ENCODE data around the gene SMAD9. TPM values are rescaled to one million over a fixed set of nuclear protein-coding genes. Genes with fewer than 3 reads are reported as not detected.

Gene SMAD9
- total RNA-seq, 1 experiment from 2014 or later: 1.1 TPM

GRCh38 chr13:36822785-36823184 is 97.3 kb downstream of the SMAD9 start:
- H3K4me2 ChIP-seq (ENCODE audit: insufficient read depth, insufficient read length, low read length): no peak overlapping the region
- H3K9me3 ChIP-seq (ENCODE audit: control insufficient read depth, low read depth, low read length): no peaks in the 10 kb centered on the region
- Mint-ChIP-seq H3K36me3 (ENCODE audit: insufficient read depth in 1 of 3, low read depth in 3 of 3) (peaks cover 0 to 8% (median 4%) of the 10 kb centered on the region in 3 experiments; a peak in 2 of 7 replicates), H3K9me3 (no peaks in the 10 kb centered on the region), H3K27ac (no peak overlapping the region; a peak in 1 of 7 replicates), H3K4me3 (no peak overlapping the region), H3K27me3 (ENCODE audit: low read depth) (peaks cover 4% of the 10 kb centered on the region; the same call in 1 of the 2 replicates), H3K4me1 (peaks cover 22 to 24% of the 10 kb centered on the region in 2 experiments)
- no peak overlapping the region for H3T11ph ChIP-seq (ENCODE audit: low read length)
- H3K23ac ChIP-seq (ENCODE audit: insufficient read length, low read depth, low read length): no peak overlapping the region
- H3K14ac ChIP-seq (ENCODE audit: insufficient read depth, low read length): no peak overlapping the region
- peaks cover 9% of the 10 kb centered on the region for H3K23me2 ChIP-seq (ENCODE audit: insufficient read length, low read depth, low read length, poor library complexity, severe bottlenecking)
- DNase-seq: no peak
- no peak overlapping the region for H4K5ac ChIP-seq (ENCODE audit: insufficient read length, low read depth, low read length)
- H4K20me1 ChIP-seq (ENCODE audit: control insufficient read depth, insufficient read depth, insufficient read length): no peaks in the 10 kb centered on the region
- H2BK15ac ChIP-seq (ENCODE audit: low read depth, low read length): no peak overlapping the region
- H2BK20ac ChIP-seq (ENCODE audit: low read depth, low read length, poor library complexity, severe bottlenecking): no peak overlapping the region
- H4K8ac ChIP-seq (replicated peaks; ENCODE audit: insufficient read length, low read depth, low read length): no peak overlapping the region
- TF ChIP-seq CTCF (conservative IDR thresholded peaks at IDR 0.05): no peak
- no peaks in the 10 kb centered on the region; the same call in 1 of the 2 replicates for H3K4me1 ChIP-seq (ENCODE audit: insufficient read depth, low read length)
- H4K91ac ChIP-seq (ENCODE audit: insufficient read length, low read depth, low read length): no peak overlapping the region
- no peaks in the 10 kb centered on the region for H3K79me2 ChIP-seq (ENCODE audit: insufficient read depth, low read length)
- no peak overlapping the region for H2AK5ac ChIP-seq (ENCODE audit: insufficient read length, low read length)
- H3K79me1 ChIP-seq (ENCODE audit: insufficient read depth, low read depth, low read length, poor library complexity, severe bottlenecking): peaks cover 2% of the 10 kb centered on the region
- no peak overlapping the region for H3K18ac ChIP-seq (ENCODE audit: insufficient read length, low read depth, low read length)
- H3K56ac ChIP-seq (ENCODE audit: insufficient read length, low read depth, low read length): no peak overlapping the region
- H2BK12ac ChIP-seq (ENCODE audit: insufficient read length, low read depth, low read length): no peak overlapping the region
- H2BK5ac ChIP-seq (ENCODE audit: insufficient read length, low read length): no peak overlapping the region
- H3K27me3 ChIP-seq (ENCODE audit: insufficient read depth, low read length): no peaks in the 10 kb centered on the region
- no peak overlapping the region for H2AFZ ChIP-seq (ENCODE audit: low read length)
- no CpG with 5 or more reads among the region's 3 CpGs for WGBS (ENCODE audit: extremely low coverage, insufficient read length, low lambda C conversion rate)
- no peak overlapping the region for H2BK120ac ChIP-seq (ENCODE audit: low read depth, low read length, poor library complexity, severe bottlenecking)
- no peak overlapping the region for H3K4ac ChIP-seq (ENCODE audit: low read depth, low read length)
- H3K27ac ChIP-seq (ENCODE audit: insufficient read length, low read depth, low read length): no peak overlapping the region
- H3K9ac ChIP-seq (ENCODE audit: extremely low read depth, insufficient read length, low read length): no peak overlapping the region
